HG03565 (cell line): ENCODE results near the gene GAS2L1.

Source experiments
- ATAC-seq: cut with Tn5 transposase; IDR thresholded peaks from one replicate; pipeline ENCODE4 v1.9.1; 2021; ENCODE audit warnings: mild to moderate bottlenecking, moderate library complexity; ENCODE audit not compliant: unreplicated experiment

Gene GAS2L1

DNA sequence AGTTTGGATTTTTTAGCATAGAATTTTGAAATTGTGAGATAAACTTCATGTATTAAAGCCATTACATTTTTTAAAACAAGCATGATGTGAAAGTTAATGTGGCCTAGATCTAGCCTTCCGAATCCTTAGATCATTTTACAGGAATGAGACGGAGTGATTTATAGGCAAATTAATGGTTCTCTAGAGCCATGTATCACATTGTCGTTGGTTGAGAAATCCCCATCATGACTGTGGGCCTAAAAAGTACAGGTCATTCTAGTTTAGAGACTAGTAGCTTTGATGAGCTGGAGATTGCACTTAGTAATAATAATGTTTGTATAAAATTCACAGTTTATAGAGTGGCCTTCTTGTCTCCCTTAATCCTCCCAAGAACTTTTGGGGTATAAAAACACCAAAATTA is 31.3 kb upstream of the GAS2L1 start:
- ATAC-seq: no peak

DNA sequence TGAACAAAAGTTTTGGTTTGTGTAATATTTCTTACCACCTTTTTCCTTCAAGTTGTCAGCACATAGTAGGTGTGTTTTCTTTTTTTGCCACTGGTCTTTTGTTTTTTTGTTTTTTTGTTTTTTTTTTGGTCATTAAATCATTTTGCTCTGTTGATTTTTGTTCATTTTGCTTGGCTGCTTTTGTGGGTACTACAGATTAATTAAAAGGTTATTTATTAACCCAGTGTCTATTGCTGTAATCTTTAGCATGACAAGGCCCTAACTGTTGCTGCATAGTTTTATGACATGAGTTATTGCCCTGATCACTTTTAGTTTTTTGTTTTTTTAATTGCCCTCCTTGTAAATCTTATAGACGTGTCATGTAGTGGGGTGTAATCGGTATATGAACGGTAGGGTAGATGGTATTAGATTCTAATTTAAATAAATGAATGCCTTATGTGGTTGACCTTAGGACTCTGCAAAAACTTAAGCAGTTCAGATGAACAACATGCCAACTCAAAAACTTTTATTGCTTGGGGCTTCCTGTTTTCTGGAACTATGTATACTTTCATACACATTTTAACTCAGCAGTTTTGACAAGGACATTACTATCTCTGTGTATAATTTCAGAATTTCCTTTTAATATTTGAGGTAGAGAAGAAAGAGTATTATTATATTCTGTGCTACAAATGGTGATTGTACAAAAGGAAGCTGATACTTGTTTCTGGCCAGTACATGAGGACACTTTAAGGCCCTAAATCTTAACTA is 30.5 kb upstream of the GAS2L1 start:
- no peak for ATAC-seq

DNA sequence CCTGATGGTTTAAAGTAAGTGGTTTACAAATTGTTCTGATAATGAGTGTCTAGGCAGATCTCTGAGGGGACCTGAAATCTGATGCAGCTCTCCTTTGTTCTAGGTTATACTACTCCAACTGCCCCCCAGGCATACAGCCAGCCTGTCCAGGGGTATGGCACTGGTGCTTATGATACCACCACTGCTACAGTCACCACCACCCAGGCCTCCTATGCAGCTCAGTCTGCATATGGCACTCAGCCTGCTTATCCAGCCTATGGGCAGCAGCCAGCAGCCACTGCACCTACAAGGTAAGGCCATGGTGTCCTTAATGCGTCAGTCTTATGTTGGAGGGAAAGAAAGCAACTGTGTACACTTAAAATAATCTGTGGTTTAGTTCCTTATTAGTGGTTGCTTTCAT is 28.5 kb upstream of the GAS2L1 start:
- no peak for ATAC-seq

DNA sequence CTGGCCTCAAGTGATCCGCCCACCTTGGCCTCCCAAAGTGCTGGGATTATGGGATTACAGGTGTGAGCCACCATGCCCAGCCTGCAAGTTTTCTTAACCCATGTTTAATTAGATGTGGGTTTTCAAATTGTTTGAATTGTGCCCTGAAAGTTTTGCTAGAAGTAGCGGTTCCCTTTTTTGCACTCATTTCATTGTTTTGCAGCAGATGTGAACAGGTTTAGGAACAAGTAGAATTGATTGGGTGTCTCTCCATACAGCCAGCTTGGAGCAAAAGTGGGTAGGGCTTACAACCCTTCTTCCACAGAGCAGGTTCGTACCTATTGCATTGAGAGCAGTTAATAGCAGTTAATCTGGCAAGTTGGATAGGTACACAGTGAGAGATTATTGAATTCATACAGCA is 22.3 kb upstream of the GAS2L1 start:
- no peak for ATAC-seq

DNA sequence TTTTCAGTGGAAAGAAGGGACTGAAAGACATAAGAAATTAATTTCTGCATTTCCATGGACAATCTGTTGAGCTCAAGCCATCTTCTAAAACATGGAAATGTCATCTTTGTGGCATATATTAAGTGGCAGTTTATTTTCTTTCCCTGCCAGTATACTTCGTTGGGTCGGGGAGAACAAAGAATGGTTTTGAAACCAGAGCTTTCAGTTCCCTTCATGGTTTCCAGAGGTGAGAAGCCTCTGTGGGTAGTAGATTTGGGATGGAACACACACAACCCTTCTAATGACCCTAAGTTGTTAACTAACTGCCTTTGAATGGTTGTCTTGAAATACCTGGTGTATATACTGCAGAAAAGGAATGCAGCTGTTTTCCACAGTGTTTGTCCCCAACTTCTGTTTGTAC is 17.6 kb upstream of the GAS2L1 start:
- no peak for ATAC-seq

DNA sequence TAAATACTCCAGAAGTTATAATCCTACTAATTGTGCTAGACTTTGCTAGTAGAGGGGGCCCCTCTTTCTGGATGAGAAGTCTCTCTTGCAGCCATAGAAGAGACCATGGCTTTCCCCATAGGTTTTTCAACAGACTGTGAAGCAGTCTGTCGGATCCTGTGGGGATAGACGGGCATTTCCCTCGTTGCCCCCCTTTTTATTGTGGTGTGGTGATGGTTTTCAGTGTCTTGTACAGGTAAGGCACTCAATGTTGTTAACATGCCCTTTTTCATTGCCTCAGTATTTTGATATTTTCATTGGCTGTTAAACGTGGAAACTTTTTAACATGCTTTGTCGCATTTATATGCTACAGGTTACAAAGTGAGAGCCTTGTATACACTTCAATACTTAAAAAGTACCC is 16.4 kb upstream of the GAS2L1 start:
- no peak for ATAC-seq

DNA sequence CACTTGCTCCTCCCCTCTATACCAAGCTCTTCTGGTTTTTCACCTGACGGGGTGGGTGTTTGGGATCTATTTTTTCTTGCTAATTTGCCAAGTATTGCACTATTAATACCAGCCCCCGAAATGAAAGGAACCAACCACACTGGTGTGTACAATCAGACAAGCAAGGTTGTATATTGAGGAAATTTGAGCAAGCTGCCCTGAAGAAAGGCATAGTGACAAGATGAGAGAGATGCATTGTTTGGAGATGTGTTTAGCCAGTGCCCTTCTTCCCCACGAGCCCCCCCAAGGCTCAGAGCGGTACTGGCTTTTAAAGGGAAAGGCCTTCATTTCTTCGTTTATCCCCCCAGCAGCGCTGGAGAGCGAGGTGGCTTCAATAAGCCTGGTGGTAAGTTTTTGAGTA is 15.2 kb upstream of the GAS2L1 start:
- ATAC-seq: no peak

- no peak for ATAC-seq
These were observed 14.1 kb upstream of the GAS2L1 start for GRCh38 chr22:29292379-29292778.

GRCh38 chr22:29298641-29299040 is 7.8 kb upstream of the GAS2L1 start:
- ATAC-seq: no peak

GRCh38 chr22:29299136-29299900 is 7.1 kb upstream of the GAS2L1 start:
- no peak for ATAC-seq

DNA sequence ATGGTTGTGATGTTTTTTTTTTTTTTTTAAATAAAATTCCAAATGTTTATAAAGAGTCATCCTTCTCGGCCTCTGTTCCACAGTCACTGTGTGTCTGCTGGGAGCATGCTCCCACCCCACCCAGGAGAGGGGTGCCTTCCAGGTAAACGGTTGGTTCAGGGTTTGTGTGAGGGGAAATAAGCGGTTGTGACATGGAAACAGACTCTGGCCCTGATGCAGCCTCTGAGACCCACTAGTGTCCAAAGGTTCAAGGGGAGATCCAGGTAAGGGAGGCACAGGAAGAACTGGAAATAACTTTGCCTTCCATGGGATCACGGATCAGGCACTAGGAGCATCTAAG is 6.0 kb upstream of the GAS2L1 start:
- no peak for ATAC-seq

DNA sequence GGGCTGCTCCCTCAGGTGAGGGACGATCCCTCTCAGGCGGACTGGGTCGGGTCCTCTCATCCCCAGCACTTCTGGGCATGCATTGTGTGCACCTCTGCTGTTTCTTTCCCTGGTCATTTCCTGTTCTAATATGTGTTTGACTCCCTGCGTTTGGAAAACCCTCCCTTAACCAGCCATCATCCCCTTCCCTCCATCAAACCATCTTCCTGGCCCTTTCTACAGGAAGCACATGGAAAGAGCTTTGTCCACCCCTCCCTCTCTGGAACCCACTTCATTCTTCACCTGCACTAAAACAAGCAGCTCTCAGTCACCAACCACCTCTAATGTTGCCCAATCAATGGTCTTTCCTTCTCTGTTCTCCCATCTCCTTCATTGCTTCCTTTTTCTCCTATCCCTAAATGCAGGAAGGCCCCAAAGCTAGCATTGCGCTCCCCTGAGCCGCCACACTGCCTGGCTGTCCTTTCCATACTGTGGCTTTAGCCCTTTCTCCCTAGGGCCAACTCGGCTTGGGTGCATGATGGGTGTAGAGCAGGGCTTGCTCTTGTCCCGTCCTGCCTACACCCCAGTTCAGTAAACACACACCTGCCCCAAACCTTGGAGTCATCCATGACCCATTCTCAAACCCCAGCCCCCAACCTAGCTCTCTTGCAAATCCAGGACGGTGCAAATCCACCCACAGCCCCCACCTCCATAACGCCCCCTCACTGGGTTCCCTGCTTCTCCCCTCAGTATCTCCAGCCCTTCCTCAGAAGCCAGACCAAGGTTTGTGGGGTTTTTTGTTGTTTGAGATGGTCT is 5.4 kb upstream of the GAS2L1 start:
- no peak for ATAC-seq

DNA sequence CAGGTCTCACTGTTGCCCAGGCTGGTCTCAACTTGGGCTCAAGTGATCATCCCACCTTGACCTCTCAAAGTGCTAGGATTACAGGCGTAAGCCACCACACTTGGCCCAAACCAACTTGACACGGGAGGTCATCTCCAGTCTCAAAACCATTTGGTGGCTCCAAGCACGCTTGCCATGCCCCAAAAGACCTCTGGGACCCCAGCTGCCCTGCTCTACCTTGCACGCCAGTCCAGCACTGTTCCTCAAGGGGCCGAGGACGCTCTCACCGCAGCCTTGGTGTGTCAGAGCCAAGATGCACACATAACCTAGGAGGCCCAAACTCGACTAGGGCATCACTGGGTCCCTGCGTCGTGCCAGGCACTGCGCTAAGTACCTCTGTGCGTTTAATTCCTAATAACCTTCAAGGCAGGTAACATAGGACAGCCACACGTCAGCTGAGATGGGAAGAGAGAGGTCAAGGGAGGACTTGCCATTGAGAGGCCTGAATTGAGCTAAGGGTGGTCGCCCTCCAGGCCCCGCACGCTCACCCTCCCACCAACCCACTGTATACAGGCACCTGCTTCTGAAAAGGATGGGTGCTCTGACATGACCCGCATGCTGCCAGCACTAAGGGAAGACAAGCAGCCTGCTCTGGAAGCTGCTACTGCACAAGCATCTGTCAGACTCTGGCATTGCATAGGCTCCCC is 4.6 kb upstream of the GAS2L1 start:
- ATAC-seq: no peak

DNA sequence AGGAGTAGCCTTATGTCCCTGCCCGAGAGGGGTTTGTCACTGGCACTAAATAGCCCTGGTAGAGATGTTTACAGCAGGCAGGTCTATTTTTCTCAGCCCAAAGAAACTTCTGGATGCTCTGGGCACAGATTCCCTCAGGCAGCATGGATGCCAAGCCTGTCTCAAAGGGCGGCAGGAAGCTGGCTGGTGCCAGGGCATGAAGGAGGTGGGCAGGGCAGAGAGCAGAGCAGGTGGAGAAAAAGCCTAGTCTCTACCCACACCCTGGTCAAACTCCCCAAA is 4.1 kb upstream of the GAS2L1 start:
- ATAC-seq: no peak

DNA sequence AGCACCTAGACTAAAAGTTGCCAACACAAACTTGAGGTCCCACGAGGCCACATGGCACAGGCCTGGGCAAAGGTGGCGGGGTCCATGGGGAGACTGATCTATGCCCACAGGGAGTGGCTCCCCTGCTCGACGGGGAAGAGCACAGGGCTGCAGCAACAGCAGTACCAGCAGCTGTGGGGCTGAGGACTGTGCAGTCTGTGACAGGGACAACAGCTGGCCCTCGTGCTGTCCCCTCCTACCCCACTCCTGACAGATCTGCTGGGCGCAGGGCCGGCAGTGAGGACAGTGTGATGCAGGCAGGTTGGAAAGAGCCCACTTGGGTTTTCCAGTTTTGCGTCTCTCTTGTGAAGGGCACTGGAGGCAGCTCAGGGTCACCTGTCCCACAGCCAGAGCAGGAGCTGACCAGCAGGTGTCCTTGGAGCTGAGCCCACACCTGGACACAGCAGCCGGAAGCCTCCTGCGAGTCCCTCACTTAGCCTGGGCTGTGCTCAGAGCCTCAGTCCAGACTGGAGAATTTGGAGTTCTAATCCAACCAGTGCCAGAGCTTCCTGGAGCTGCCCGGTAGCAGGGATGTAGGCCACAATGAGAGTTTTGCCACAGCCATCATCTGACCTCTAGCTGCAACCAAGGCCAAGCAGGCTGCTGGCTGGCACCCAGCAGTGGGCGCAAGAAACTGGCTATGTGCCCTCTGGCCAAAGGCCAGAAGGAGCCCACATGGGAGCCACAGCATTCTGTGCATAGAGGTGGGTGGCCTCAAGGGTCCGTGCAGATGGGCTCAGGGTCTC is 3.6 kb upstream of the GAS2L1 start:
- no peak for ATAC-seq

GRCh38 chr22:29305836-29306174 is 645 bp upstream of the GAS2L1 start:
- no peak for ATAC-seq

GRCh38 chr22:29306835-29307595 is 565 bp downstream of the GAS2L1 start:
- ATAC-seq: no peak

- no peak for ATAC-seq
These were observed 1.2 kb downstream of the GAS2L1 start for GRCh38 chr22:29307596-29308147.

DNA sequence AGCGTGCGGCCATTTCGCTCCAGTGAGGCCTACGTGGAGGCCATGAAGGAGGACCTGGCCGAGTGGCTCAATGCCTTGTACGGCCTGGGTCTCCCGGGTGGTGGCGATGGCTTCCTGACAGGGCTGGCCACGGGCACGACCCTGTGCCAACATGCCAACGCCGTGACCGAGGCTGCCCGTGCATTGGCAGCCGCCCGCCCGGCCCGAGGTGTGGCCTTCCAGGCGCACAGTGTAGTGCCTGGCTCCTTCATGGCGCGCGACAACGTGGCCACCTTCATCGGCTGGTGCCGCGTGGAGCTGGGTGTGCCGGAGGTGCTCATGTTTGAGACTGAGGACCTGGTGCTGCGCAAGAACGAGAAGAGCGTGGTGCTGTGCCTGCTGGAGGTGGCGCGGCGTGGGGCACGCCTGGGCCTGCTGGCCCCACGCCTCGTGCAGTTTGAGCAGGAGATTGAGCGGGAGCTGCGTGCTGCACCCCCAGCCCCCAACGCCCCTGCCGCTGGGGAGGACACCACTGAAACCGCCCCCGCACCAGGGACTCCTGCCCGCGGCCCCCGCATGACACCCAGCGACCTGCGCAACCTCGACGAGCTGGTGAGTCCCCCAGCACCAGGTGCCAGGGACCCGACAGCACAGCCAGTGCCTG is 1.8 kb downstream of the GAS2L1 start:
- no peak for ATAC-seq
